NCI-H128 (cell line): ENCODE data around the gene DNPH1.

Experiments used
- DNase-seq: peaks from one replicate; lab custom pipeline; 2025; ENCODE audit not compliant: unreplicated experiment; lab: John Stamatoyannopoulos, UW

The DNPH1 gene, protein sequence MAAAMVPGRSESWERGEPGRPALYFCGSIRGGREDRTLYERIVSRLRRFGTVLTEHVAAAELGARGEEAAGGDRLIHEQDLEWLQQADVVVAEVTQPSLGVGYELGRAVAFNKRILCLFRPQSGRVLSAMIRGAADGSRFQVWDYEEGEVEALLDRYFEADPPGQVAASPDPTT

DNA sequence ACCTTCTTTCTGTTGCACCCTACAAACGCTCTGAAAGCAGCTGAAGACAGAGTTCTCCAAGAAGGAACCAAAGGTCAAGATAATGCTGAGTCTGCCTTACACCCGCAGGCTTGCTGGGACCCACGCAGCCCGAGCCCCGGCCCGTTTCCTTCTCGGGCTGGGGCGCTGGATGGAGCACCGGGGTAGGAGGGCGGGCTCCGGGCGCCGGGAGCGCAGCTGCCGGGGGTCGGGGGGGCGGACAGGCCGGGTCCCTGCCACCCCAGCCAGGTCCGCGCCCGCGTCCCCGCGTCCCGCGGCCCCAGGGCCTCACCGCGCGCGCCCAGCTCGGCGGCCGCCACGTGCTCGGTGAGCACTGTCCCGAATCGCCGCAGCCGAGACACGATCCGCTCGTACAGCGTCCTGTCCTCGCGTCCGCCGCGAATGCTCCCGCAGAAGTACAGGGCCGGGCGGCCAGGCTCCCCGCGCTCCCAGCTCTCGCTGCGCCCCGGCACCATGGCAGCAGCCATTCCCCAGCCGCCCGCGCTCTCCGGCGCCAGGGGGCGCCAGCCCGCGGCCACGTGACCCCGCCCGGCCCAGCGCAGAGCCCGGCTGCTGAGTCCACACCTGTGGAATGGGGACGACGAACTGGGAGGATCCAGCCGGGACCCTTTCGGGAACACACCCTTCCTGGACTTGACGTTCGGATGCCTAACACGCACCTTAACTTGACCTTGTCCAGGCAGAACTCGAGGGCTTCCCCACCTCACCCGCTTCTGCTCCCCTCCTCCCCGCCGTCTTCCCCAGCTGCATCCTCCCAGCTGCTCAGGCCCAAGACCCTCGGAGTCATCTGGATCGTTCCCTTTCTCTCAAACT is at the start of gene DNPH1:
Gene DNPH1 (minus strand): TSS at position 531 of the 852 bp plus-strand sequence. CDS start 25 bp downstream, at position 506.
- no peak for DNase-seq

DNA sequence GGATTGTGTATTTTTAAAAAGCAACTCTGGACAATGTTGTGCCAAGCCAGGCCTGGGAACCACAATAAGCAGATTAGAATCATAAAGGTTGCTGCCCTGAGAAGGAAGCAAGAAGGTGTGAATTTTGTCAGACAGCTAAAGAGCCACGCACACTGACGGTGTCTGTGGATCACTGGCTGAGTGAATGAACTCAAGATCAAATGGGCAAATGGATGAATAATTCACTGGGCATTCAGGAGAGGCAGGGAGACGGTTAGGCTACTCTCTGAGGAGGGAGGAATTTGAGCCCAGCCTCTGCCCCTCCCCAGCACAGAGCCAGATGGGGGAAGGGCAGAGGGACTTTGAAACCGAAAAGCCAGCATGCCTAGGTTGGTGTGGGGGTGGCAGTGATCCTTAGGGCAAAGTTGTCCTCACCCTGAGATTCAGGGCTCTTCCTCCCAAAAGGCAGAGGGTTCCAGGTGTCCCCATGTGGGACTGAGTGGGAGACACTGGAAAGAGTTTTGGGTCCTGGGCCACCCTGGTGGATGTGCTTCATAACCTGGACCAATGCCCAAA is 49.3 kb upstream of the DNPH1 start:
- no peak for DNase-seq

- no peak for DNase-seq
Observed at GRCh38 chr6:43277643-43278523, 48.6 kb upstream of the DNPH1 start.

DNA sequence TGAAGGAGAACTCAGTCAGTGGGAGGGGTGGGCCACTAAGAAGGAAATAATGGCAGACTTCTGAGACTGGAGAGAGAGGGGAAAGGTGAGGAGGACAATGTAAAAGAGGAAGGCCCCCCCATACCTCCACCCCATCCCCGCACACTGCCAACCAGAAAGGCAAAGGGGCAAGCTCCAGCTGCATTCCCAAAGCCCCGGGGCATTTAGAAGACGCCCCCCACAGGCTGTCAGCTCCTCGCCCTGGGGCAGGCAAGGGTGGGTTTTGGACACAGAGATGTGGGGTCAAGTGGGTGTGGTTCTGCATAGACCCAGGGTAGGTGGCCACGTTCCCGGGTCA is 48.0 kb upstream of the DNPH1 start:
- no peak for DNase-seq

DNA sequence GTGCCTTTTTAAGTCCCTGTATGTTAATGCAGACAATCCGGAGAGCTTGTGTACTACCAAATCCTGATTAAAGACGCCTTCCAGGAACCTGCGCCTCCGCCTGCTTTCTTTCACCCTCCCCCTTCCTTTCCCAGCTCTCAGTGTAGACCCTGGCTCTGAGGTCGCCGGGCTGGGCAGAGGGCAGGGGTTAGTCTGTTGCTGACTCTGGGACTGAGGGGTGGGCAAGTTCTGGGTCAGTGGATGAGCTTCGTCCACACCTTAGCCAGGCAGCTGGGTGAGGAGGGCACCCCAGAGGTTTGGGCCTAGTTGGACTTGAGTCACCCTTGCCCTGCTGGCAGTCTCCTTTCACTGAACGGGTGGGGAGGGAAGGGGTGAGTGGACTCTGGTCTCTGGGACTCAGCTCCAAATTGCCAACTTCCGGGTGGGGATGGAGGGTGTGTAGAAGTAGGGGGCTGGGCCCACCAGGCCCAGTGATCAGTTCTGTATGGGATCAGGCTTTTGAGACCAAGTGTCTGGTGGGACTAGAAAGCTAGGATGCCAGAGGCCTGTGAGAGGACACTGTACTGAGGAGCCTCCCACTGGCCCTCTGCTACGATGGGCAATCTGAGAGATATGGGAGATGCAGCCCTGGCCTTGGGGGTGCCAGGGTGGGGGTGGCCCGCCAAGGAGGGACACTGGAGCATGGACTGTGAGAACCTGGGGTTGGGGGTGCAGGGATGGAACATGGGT is 47.5 kb upstream of the DNPH1 start:
- DNase-seq, result no peak

DNA sequence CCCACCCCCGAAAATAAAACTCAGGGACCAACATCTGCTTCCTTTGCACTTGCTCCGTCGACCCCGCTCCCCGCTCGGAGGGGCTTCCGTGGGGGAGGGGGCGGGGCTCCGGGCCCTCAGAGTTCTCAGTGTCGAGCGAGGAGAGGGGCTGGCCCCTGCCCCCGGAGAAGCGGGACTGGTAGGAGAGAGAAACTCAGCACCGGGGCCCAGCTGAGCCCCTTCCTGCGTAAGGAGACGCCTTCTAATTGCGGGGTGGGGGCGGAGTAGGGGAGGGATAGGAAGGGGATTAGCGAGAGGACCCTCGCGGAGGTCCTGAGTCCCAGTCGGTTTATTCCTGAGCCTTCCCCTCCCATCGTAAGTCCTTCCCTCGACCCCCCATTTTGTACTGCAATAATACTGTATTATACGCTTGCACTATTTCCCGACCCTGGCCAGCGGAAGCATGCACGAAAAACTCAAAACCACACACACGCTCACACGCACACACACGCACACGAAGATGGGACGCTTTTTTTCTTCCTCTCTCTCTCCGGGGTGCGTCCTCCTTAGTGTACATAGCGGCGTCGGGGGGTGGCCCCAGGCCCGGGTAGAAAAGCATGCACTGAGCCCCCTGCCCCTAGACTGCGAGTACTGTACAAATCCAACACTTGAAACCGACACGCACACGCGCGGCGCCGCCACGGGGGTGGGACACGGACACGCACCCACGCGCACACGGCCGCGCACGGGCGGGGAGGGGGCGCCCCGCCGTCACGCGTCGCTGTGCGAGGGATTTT is 46.7 kb upstream of the DNPH1 start:
- no peak for DNase-seq

- DNase-seq, result no peak
Observed at GRCh38 chr6:43274916-43275597, 45.8 kb upstream of the DNPH1 start.

DNA sequence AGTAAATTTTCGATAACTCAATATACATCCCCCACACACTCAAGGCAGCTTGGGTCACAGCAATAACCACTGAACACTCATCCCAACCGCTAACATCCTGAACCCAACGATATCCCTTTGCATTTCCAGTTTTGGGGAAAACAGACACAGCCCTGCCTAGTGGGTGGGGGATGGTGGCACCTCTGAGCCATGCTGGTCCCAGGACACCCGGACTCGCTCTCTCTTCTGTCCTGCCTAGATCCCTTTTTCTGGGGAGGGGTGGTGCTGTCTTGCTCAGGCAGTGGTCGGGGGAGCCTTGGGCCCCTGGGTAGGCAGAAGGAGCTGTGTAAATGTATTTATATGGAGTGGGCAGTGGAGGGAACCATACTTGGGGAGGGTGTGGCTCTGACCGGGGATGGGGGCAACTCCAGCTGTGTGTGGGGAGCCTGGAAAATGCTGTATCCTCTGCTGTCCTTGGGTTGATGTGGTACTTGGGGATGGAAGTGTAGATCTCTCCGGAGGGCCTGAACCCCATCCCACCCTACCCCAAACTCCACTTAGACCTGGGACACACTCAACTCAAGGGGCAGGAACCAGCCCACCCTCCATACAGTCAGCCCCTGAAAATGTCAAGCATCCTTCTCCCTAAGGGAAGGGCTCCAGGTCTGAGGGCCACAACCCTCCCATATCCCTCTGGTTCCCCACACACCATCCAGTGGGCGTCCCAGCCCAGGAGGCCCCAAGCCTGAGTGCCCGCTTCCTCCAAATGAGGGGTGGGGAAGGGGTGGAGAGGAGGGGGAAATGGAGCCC is 45.0 kb upstream of the DNPH1 start:
- no peak for DNase-seq

DNA sequence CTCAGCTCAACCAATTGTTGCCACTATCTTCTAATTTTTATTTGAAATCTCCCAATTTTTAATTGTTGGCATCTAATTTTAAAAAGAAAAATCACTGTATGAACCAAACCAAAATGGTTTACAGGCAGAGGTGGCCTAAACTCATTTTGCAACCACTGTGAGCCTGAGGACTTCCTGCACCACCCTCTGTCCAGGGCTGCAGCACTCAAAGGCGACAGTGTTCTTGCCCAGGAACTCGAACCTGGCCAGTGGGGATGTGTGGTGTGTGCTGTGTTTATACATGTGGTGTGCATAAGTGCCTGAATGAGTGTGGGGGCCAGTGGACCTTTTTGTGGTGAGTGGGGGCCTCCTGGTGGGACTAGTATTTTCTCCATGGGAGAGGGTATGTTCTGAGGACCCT is 44.4 kb upstream of the DNPH1 start:
- no peak for DNase-seq

GRCh38 chr6:43271944-43272343 is 42.7 kb upstream of the DNPH1 start:
- no peak for DNase-seq

DNA sequence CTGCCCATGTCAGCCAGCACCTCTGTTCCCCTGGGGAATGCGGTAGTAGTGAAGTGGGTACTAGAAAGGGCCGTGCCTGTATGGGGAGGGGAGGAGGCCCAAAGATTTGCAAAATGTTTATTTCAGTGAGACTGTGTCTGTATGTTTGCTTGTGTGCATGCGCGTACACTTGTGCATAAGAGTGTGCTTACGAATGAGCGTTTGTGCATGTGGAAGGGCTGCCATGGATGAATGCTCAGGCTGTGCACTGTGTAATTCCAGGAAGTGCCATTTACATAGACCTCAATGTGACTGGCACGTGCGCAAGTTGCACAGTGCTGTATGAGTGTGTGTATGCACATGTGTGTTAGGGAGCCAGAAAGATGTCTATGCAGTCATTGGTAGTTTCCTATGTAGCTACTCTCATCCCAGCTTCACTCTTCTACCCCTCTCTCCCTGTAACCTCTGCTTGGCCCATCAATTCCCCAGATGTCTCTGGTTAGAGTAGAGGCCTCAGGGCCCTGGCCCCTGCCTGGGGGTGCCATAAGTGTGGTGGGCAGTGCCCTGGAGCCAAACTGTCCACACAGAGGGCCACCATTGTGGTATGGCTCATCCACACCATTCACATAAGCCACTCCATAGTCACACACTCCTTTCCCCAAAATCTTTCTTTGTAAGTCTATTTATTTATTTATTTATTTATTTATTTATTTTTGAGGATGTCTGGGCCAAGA is 42.0 kb upstream of the DNPH1 start:
- no peak for DNase-seq

DNA sequence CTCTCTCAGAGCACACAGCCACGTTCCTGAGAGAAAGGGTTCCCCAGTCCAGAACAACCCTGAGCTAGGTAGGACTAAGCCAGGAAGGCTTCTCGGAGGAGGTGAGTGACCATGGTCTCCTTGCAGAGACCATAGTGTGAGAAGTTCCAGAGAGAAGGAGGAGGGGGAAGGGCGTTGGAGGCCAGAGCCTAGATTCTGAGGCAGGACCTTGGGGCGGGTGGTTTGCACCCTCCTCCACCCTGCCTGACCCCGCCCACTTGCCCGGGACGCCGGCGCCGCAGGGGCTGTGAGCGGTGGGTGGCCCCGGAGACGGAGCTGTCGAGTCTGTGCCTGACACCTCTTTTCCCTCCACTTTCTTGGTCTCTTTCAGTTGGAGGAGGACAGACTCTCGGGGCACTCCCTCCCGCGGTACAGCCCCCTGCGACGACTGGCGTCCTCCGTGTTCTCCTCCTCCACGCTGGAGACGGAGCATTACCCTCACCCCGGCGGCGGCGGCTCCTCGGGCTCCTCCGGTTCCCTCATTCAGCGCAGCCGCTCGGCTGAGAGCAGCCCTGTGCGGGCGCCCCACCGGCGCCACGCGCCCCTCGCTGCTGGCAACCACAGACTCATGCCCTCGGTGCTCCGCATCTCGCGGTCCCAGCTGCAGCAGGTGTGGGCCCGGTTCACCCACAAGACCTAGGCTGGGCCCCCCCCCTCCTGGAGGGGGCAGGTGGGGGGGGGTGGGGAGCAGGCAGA is 40.2 kb upstream of the DNPH1 start:
- DNase-seq, result no peak

DNA sequence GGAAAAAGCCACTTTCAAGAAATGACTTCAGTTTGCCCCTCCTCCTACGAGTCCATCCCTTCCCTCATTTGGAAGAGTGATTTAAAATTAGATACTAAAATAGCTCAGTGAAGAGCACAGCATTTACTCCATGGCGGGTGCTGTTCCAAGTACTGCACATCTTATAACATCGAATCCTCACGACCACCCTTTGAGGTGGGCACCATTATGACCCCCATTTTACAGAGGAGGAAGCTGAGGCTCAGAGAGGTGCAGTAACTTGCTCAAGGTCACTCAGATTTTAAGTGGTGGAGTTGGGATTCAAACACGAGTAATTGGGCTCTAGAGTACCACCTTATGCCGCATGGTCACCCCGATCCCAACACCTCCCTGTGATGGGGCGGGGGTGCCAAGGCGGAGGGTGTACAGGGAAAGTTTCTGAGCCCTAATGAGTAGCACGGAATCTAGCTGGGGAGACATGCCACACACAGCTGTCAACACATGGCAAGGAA is 39.5 kb upstream of the DNPH1 start:
- DNase-seq, result no peak

DNA sequence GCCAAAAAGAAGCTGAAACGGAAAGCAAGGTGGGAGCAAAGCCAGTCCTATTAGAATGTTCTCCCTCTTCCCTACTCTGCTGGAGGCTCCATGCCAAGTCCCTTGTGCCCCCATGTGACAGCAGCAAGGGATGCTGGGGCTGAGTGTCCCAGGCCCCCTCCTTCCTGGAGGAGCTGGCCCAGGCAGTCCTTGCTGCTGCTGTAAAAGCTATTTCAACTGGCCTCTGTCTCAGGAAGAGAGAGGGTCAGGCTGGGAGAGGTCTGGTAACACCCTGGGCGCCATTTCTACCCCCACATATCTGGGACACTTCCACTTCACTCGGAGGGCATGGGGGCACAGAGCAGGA is 39.0 kb upstream of the DNPH1 start:
- DNase-seq, result no peak

- DNase-seq, result no peak
Observed at GRCh38 chr6:43267619-43268354, 38.5 kb upstream of the DNPH1 start.

- no peak for DNase-seq
Observed at GRCh38 chr6:43265564-43265963, 36.3 kb upstream of the DNPH1 start.
